Sigmoid colon (tissue), 3 donors: ENCODE results near the gene C11orf52.

Source experiments
- CTCF ChIP-seq, 4 experiments: fragments of 450-650 bp in 3 of 4; fragments of 200-600 bp in 1 of 4; IDR thresholded peaks; one replicate each; pipeline ENCODE4 v1.5.1; 2016 to 2019; ENCODE audit warnings: antibody characterized with exemption in 4 of 4, mild to moderate bottlenecking in 3 of 4, moderate library complexity in 2 of 4
- POLR2A ChIP-seq, 2 donors: fragments of 450-650 bp; IDR thresholded peaks; one replicate each; pipeline ENCODE4 v1.6.1; 2016; ENCODE audit warnings: antibody characterized with exemption in 2 of 2, mild to moderate bottlenecking in 2 of 2, moderate library complexity in 2 of 2

- no peak for TF ChIP-seq POLR2A (IDR thresholded peaks at IDR 0.05)
- TF ChIP-seq CTCF (IDR thresholded peaks at IDR 0.05): no peak
These were observed 32.7 kb upstream of the C11orf52 start for GRCh38 chr11:111886032-111886431.
